ENCODE measurements around the gene KRT82. TPM values are rescaled to one million over a fixed set of nuclear protein-coding genes. Genes with fewer than 3 reads are reported as not detected.

The KRT82 gene
- polyA plus RNA-seq, 1 donor, result not detected

DNA sequence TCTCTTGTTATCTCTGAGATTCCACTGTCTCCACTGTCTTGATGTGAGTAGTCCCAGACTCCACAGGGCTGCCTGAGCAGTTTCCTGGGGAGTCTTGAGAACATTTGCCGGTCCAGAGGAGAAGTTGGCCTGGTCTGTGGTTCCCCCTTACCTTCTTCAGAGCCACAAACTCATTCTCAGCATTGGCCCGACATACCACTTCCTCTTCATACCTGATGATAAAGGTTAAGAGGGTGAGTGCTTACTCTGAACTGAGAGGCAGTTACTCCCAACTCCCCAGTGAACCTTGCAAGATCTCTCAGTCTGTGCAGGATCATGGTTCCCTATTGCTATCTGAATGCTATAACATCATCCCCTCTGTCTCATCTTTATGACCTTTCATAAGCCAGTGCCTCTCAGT, 23.3 kb downstream of the KRT82 start:
- no peak for DNase-seq

- DNase-seq, result no peak
Measured at GRCh38 chr12:52381206-52381605, 24.9 kb downstream of the KRT82 start.

GRCh38 chr12:52380271-52380694, 25.9 kb downstream of the KRT82 start:
- DNase-seq, result no peak

GRCh38 chr12:52379536-52379935, 26.6 kb downstream of the KRT82 start:
- no peak for DNase-seq

DNA sequence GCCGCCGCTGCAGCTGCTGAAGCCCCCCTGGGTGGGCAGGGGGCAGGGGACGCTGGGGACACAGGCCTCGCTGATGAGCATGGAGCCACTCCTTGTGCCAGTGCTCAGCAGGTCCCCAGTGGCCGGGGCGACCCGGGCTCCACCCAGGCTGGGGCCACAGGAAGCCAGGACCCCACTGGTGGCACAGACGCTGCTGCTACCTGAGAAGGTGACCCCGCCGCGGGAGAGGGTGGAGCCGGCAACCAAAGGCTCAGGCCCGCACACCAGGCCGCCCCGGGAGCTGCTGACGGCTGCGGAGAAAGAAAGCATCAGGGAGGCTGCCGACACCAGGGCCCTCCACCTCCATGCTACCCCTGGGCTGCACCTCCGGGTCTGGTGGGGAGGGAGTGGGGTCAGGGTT, 28.0 kb downstream of the KRT82 start:
- no peak for DNase-seq

DNA sequence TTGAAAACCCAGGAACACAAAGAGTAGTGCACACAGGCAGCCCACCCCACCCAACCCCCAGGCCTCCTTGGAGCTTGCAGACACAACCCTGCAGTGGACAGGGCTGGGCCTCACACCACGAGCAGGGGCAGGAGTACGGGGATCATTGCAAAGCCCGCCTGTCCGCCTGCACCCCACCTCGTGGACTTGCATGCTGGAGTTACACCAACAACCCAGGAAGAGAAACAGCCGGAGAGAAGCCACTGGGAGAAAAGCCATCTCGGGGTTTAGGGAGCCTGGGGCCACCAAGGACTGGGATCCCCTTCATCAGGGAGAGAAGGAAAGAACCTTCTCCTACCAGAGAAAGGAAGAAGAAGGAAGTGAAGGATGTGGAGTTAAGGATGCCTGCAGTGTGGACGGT, 28.9 kb downstream of the KRT82 start:
- no peak for DNase-seq

DNA sequence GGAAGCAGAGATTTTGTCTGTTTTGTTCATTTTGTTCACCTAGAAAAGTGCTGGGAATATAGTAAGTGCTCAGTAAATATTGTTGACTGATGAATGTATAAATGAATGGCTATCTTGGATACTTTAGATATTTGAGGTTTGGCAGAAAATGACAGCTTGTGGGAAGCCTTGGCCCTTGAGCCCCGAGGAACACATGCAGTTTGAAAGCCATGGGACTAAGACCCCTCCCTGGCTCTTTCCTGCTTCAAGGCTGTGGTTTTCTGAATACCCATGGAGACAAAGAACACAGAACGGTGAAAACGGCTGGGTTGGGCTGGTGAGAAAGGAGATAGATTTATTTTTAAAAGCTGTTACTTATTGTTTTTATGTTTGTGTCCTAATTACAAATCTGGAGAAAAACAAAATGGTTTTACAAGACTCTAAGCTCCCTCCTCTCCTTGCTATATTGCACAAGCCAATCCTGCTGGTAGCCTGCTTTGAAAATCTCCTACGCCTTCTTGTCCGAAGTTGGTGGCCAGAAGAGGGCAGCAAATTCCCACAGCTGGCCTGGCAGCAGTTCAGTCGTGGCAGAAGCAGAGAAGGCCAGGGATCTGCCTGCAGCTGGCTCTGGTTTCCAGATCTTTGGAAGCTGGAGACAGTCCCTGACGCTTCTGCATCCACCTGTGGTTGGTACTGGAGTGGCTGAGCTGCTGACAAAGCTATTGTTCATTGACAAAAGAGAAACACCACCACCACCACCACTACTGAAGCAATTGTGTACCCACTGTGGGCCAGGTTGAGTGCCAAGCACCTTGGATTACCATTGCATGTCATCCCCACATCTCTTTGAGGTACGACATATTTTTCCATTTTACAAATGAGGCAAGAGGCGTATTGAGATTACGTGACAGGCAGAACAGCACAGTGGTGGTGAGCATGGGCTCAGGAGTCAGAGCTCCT, 33.6 kb downstream of the KRT82 start:
- DNase-seq, result peak; percentile 70

GRCh38 chr12:52371716-52372115, 34.4 kb downstream of the KRT82 start:
- no peak for DNase-seq

DNA sequence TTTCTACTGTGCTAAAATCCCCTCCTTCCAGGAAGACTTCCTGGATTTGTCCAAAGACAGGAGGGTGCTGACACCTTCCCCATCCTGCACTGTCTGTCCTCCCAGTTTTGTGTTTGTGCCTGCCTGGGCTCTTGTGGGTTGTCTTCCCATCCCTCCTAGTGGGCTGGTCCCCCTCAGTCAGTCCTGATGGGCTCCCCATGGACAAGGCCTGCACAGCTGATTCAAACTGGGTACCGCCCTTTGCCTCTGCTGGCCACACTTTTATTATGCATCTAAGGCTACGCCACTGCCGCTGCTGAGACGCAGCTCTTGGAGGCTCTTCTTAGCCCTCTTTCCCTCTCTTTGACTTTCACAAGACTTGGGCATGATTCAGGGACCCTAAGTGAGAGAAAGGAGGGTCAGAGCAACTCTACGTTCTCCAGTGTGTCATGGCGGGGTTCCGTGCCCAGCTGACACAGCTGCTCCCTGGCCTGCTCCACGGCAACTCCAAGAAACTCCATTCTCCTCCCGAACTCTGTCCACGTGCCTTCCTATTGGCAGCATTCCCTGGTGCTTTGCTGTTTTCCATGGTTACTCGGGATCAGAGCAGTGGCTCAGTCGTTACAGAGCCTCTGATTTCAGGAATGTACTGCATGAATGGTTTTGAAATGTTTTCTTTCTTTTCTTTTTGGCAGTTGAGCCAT, 35.1 kb downstream of the KRT82 start:
- peak; percentile 83 for DNase-seq

- no peak for DNase-seq
Measured at GRCh38 chr12:52369809-52370208, 36.3 kb downstream of the KRT82 start.

- no peak for DNase-seq
Measured at GRCh38 chr12:52369211-52369610, 36.9 kb downstream of the KRT82 start.

- no peak for DNase-seq
Measured at GRCh38 chr12:52368508-52368907, 37.6 kb downstream of the KRT82 start.

- DNase-seq, result no peak
Measured at GRCh38 chr12:52367876-52368275, 38.3 kb downstream of the KRT82 start.

- DNase-seq, result no peak
Measured at GRCh38 chr12:52366738-52367485, 39.2 kb downstream of the KRT82 start, which contains the start of gene KRT85. Gene KRT85 (minus strand): TSS chr12:52367481. CDS start chr12:52367405, 76 bp downstream.

DNA sequence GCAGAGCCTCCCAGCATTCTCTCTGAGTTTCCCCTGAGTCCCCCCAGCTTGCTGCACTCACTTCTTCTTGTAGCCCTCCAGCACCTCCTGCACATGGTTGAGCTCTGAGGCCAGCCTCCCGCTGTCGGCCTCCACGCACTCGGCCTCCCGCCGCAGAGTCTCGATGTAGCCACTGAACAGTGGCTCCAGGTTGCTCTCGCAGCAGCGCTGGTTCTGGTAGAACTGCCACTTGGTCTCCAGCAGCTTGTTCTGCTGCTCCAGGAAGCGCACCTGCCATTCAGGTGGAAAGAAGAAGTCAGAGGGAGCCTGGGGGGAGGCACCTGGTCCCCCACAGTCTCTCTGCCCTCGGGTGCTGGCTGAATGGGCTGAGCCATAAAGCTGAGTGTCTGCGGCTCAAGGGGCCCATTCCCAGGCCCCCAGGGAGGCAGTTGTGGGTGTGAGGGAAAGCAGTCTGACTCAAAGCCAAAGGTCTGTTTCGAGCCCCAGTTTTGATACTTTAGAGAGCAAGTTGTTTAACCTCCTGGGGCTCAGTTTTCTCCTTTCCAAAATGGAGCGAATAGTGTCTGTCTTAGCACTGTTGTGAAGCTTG, 41.1 kb downstream of the KRT82 start:
- no peak for DNase-seq

DNA sequence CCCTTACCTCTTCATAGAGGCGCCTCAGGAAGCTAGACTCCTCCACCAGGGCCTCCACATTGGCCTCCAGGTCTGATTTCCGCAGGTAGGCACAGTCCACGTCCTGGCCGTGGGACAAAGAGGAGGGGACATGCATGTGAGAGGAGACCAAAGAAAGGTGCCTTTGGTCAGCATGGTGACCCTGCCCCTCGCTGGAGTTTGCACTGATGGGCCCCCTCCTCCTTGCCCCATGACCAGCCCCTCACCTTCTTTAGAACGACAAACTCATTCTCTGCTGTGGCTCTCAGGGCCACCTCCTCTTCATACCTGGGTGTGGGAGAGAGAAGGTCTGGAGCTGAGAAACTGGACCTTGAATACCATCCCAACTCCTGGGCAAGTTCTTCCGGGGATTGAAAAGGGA, 42.1 kb downstream of the KRT82 start:
- no peak for DNase-seq

GRCh38 chr12:52363111-52363679, 42.9 kb downstream of the KRT82 start:
- no peak for DNase-seq

DNA sequence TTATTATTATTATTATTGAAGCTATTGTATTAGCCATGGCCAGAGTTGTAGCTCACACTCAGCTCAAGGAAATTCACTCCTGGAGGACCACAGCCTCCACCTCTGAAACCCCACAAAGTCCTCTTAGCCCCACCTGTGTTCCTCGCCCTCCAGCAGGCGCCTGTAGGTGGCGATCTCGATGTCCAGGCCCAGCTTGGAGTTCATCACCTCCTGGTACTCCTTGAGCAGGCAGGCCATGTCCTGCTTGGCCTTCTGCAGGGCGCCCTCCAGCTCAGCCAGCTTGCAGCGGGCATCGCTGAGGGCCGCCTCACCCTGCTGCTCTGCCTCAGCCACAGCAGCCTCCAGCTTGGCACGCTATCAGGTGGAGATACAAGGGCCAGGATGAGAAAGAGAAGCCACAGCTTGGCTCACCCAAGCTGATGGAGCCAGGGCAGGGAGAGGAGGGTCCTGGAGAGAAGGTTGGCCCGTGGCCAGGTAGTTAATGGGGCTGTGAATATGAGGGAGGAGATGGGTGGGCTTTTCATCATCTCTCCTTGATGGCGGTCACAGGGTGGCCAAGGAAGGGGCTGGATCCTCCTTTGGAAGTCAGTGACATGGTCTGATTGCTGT, 43.9 kb downstream of the KRT82 start:
- no peak for DNase-seq

DNA sequence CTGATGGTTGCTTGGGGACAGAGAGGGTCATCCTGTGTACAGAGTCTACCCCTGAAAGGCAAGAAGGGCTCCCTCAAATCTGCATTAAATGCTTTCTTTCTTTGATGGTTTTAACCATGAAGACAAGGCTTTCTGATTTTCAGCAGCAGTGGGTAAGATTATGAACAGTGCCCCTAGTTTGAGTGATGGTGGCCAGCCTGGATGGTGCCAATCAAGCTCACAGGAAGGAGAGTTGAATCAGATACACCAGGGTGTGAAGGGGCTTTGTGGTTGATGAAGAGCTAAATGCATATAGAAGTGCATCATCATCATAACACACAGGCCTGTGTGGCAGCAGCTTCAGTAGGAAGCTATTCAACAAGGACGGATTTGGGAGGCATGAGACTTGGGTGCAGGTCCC, 44.6 kb downstream of the KRT82 start:
- DNase-seq, result no peak

- no peak for DNase-seq
Measured at GRCh38 chr12:52360663-52361271, 45.4 kb downstream of the KRT82 start.

DNA sequence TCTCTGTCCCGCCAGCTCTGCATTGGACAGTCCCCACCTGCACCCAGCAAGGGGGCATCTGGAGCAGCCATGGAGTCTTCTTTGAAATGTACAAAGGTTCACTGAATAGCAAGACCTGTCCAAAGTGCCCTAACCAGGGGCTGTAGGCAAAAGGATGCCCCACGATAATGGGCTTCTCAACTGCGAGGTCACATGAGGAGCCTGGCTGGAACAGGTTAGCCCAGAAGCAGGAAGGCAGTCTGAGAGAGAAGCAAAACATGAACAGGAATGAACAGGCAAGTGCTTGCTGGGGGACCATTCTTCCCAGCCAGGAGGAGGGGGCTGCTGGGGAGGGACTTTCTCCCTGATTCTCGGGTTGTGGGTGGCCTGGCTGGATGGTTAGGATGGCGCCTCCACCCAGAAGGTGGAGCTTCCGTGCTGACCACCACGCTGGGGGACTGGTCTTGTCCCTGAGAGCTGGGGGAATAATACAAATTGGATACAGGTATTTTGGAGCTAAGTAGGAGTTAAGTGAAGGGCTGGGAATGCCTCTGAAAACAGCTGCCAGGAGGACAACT, 46.0 kb downstream of the KRT82 start:
- DNase-seq, result no peak

Data from hindlimb muscle (tissue), 1 donor.